Measurements from ENCODE around the gene SIRPB2.
"Not testable (repeated sequence)": the region's sequence is repeated elsewhere in the genome, so short reads cannot be mapped to it uniquely, and the experiment has no call there.

SIRPB2 gene

GRCh38 chr20:1499528-1500420 lies 8.6 kb upstream of the SIRPB2 start:
- DNase-seq (ENCODE audit: low read depth in 2 of 2): no peak

DNA sequence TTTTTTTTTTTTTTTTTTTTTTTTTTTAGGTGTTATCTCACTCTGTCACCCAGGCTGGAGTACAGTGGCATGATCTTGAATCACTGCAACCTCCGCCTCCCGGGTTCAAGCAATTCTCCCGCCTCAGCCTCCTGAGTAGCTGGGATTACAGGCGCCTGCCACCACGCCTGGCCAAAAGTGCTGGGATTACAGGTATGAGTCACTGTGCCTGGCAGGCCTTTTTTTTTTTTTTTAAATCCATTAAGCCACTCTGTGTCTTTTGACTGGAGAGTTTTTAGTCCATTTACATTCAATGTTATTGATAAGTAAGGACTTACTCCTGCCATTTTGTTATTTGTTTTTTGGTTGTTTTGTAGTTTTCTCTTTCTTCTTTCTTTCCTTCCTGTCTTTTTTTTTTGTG lies 6.2 kb upstream of the SIRPB2 start:
- not testable (repeated sequence) for DNase-seq (ENCODE audit: low read depth in 2 of 2)

DNA sequence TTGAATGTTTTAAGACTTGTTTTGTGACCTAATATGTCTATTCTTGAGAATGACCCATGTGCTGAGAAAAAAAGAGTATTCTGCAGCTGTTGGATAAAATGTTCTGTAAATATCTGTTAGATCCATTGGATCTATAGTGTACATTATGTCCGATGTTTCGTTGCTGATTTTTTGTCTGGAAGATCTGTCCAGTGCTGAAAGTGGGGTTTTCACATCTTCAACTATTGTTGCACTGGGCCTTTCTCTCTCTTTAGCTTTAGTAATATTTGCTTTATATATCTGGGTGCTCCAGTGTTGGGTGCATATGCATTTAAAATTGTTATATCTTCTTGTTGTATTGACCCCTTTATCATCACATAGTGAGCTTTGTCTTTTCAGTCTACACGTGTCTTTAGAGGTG lies 5.7 kb upstream of the SIRPB2 start:
- DNase-seq (ENCODE audit: low read depth in 2 of 2): no peak

GRCh38 chr20:1494436-1494835 lies 3.2 kb upstream of the SIRPB2 start:
- no peak for DNase-seq (ENCODE audit: low read depth in 2 of 2)

DNA sequence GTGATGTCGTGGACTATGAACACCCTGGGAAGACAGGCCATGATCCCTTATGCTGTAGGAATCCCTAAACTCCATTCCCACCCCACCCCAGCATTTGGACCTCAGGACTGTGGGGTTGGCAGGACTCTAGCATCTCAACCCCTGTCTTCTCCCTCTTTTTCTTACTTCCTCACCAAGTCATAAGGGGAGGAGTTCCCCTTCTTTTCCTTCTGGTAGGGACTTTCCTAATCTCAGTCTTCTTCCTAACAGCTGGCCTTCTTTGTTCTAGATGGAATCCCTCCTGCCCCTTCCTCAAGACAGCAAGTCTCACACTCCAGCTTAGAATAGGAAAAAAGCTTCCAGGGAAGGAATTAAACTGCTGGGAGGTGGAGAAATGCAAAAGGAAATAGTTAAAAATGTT lies 2.3 kb upstream of the SIRPB2 start:
- DNase-seq (ENCODE audit: low read depth in 2 of 2): no peak

DNA sequence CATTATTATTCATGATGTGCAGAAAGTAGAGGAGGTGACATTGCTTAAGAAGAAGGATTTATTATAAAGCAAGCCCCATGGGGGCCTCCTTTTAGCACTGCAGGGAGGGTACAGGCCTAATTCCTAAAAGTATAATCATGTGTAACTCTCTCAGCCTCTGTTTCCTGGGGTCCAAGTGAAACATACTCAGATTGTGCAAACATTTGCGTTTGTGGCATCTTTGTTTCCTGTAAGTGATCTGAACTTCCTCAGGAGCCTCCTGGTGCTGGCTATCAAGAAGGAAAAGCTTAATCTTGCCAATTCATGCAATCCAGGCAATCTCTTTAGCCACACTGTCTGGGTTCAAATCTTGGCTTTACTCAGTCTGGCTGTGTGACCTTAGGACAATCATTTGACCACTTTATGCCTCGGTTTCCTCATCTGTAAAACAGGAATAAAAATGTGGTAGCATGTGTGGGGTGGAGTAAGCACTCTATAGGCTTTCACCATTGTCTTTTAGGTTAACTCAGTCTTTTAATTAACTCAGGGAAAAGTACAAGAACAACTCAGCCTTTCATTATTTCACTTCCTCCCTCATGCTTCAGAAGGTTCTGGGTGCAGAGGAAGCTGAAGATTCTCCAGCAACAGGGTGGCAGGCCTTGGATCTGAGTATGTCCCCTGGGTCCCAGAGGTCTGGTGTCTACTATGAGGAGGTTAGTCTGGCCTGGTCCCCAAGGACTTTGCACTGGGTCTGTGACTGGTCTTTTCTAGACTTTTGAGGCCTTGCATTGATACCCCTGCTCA lies 831 bp upstream of the SIRPB2 start:
- no peak for DNase-seq (ENCODE audit: low read depth in 2 of 2)

DNA sequence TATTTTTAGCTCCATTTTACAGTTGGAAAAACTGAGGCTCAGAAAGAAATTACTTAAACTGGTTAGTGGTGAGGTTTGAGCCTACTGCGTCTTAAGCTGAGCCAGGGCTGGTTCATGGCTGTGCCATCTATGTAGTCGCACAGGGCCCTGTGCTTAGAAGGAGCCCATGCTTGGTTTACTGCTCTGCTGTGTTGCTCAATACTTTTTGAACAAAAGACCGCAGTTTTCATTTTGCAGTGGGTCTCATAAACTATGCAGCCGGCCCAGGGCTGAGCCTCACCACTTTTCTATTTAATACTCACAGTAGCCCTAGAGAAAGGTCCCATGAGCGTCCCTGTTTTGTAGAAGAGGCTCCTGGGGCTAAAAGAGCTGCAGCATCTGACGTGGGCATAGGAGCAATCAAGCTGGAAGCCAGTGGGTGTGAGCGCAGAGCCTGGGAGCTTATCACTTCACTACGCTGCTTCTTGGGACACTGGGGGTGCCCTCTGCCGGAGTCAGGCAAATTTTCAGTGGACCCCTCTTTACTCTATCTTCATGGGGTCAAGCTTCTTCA lies 501 bp downstream of the SIRPB2 start:
- DNase-seq (ENCODE audit: low read depth in 2 of 2): no peak

GRCh38 chr20:1489764-1490436 lies 1.3 kb downstream of the SIRPB2 start:
- no peak for DNase-seq (ENCODE audit: low read depth in 2 of 2)

GRCh38 chr20:1489325-1489724 lies 1.9 kb downstream of the SIRPB2 start:
- DNase-seq (ENCODE audit: low read depth in 2 of 2): no peak

DNA sequence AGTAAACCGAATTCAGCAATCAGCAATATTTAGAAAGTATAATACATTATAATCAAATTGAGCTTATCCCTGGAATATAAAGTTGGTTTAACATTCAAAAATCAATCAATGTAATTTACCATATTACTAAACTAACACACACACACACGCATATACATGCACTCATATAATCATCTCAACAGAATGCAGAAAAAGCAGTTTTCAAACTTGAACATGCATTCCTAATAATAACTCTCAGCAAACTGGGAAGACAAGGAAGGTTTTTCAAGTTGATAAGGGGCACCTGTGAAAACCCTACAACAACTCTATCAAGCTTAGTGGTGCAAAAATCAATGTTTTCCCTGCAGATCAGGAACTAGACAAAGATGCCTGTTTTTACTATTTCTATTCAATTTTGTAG lies 4.7 kb downstream of the SIRPB2 start:
- no peak for DNase-seq (ENCODE audit: low read depth in 2 of 2)

- DNase-seq (ENCODE audit: low read depth in 2 of 2): no peak
These were observed 6.6 kb downstream of the SIRPB2 start for GRCh38 chr20:1484438-1485116.

DNA sequence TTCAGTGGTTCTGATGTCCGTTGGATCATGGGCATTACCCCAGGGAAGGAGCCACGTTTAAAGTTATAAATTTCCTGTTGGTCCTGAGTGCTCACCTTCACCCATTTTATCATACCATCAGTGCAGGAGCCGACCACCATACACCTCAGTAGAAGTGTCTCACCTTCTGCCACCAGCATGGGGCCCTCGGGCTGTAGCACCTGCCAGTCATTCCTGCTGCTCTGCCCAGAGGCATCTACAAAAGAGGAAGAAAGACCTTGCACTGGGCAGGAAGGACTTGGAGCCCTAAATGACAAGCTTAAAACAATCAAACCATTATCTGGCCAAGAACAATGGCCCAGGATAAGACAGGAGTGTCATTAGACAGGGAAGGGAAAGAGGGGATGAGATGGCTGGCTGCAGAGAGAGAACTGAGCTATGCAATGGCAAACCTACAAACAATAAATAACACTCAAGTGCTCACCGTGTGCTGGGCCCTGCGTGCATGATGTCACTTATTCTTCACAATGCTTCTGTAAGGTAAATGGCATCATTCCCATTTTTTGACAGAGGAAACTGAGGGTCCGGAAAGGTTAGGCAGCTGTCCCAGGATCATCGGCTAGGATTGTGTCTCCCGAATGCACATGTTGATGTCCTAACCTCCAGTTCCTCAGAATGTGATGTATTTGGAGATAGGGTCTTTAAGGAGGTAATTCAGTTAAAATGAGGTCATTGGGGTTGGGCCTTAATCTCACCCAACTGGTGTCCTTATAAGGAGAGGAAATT lies 11.2 kb downstream of the SIRPB2 start:
- no peak for DNase-seq (ENCODE audit: low read depth in 2 of 2)

DNA sequence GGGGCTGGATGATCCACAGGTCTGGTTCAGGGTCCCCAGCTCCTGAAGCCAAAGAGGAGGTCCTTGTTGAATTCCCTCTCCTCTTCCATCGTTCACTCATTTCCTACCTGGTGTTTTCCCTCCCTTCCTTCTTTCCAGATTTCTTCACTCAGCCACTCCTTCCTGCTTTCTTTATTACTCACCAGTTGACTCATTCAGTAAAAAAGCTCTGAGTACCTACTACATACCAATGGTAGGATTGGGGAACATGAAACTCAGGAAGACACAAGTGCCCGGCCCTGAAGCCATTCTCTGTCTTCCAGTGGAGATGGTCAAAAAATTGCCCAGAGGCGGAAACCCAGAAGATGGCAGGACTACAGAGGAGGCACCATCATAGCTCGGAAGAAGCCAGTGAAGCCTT lies 12.7 kb downstream of the SIRPB2 start:
- no peak for DNase-seq (ENCODE audit: low read depth in 2 of 2)

DNA sequence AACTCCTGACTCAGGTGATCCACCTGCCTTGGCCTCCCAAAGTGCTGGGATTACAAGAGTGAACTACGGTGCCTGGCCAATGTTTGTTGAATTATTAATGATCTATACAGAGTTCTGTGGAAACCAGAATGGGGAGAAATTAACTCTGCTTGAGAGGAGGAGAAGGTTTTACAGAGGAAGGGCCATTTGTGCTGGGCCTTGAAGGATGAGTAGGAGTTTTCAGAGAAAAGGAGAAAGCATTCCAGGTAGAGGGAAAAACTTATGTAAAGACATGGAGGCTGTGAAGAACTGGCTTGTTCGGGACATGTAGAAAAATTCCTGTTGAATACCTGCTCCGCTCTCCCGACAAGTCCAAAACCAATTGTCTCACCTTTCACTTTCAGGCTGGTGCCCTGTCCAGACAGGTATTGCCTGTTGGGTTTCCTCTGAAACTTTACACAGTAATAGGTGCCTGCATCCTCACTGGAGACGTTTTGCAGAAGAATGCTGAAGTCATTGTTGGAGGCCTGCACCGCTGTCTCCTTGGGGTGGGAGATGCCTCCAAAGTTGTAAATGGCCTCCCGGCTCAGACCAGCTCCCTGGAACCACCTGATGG lies 13.2 kb downstream of the SIRPB2 start:
- no peak for DNase-seq (ENCODE audit: low read depth in 2 of 2)

DNA sequence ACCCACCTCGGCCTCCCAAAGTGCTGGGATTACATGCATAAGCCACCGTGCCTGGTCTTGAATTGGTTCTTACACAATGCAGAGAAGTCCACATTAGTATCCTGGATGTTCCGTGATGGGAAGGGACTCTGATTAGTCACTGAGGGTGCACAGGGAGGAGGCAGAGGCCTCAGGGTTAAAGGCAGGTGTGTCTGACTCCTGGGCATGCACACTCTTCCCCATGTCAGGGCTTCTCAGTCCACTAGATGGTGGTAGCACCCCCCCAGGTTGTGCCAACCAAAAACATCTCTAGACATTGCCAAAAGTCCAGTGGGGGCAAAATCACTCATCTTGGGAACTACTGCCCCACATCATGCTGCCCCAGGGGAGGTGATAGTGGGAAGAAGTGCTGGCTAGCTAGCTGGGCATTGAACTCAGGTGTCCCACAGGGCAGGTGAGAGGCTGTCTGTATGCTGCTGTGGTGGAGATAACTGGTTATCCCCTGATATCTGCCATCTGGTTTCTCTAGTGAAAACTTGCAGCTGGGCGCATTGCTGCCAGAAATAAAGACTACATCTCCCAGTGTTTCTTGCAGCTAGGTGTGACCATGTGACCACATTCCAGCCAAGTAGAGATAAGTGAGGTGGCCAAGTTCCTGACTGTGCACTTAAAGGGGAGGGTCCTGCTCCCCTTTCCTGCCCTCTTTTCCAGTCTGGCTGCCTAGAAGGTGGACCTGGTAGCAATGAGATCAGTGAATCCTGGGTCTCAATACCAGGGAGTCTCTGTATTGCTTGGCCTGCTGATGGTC lies 16.2 kb downstream of the SIRPB2 start:
- DNase-seq (ENCODE audit: low read depth in 2 of 2): no peak

- no peak for DNase-seq (ENCODE audit: low read depth in 2 of 2)
These were observed 16.9 kb downstream of the SIRPB2 start for GRCh38 chr20:1474325-1474724.

DNA sequence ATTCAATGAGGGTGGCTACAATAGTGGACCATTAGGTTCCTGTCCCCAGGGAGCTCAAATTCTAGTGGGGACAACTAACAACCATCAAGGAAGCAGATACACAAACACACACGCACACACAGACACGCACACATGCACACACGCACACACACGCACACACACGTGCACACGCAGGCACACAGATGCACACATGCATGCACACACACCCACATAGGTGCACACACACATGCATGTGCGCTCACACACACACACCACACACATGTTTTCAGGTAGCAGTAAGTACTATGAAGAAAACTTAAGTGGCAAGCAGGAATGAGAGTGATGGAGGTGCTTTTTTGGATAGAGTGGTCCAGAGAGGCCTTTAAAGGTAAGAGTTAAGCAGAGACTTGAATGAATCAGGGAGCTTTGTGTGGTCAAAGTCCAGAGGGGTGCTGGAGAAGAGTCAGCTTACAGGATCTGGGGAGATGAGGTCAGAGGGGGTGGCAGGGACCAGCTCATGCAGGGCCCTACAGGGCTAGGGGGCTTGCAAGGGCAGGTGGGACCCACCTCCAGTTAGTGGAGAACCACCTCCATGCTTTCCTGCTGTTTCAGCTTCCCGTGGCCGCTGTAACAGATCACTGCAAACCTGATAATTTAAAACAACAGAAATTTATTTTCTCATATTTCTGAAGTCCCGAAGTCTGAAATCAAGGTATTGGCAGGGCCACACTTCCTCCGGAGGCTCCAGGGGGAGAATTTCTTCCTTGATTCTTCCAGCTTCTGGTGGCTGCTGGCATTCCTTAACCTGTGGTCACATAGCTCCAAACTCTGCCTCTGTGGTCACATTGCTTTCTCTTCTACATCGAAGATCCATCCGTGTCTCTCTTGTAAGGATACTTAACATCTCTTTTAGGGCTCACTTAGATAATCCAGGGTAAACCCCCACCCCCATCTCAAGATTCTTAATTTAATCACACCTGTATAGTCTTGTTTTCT lies 17.7 kb downstream of the SIRPB2 start:
- no peak for DNase-seq (ENCODE audit: low read depth in 2 of 2)

- DNase-seq (ENCODE audit: low read depth in 2 of 2): no peak
These were observed 18.5 kb downstream of the SIRPB2 start for GRCh38 chr20:1472556-1473245.

Data from stimulated activated CD8-positive, alpha-beta memory T cell treated with anti-CD3 and anti-CD28 coated beads, Interleukin-7, amount 100 ng/mL, for 4 hours (primary cell).